D721Med (cell line): Measurements from ENCODE around the gene IMMP2L.
"Not testable (repeated sequence)": the region's sequence is repeated elsewhere in the genome, so short reads cannot be mapped to it uniquely, and the experiment has no call there.

Experiments
- DNase-seq: peaks from one replicate; pipeline ENCODE4 v3.0.0; 2011; ENCODE audit warnings: low spot score; ENCODE audit not compliant: insufficient read length
- FAIRE-seq: peaks from 2 replicates; lab custom pipeline; 2011; peaks lifted over from hg19 to GRCh38; lab: Jason Lieb, UNC
- CTCF ChIP-seq: IDR thresholded peaks from 2 replicates; pipeline ENCODE4 v1.5.1; 2012; ENCODE audit warnings: mild to moderate bottlenecking, control low read depth; ENCODE audit not compliant: insufficient read depth; ENCODE audit errors: missing control alignments

The IMMP2L gene

GRCh38 chr7:110938165-110938564 lies 624.1 kb downstream of the IMMP2L start:
- TF ChIP-seq CTCF = no peak
- no peak for DNase-seq
- no peak for FAIRE-seq

GRCh38 chr7:110936665-110937064 lies 625.6 kb downstream of the IMMP2L start:
- DNase-seq, FAIRE-seq: not testable (repeated sequence)

GRCh38 chr7:110929480-110930249 lies 632.6 kb downstream of the IMMP2L start:
- DNase-seq = no peak
- FAIRE-seq = no peak
- no peak for TF ChIP-seq CTCF

- DNase-seq (no peak), FAIRE-seq (no peak)
- TF ChIP-seq CTCF = no peak
Measured at GRCh38 chr7:110922906-110923305, 639.4 kb downstream of the IMMP2L start.

GRCh38 chr7:110921595-110922151 lies 640.6 kb downstream of the IMMP2L start:
- DNase-seq (no peak), FAIRE-seq (no peak)
- no peak for TF ChIP-seq CTCF

GRCh38 chr7:110918949-110919548 lies 643.2 kb downstream of the IMMP2L start:
- TF ChIP-seq CTCF = no peak
- FAIRE-seq = no peak
- no peak for DNase-seq

GRCh38 chr7:110914263-110914662 lies 648.0 kb downstream of the IMMP2L start:
- FAIRE-seq = no peak

More at GRCh38 chr7:110914263-110914662, 648.0 kb downstream of the IMMP2L start:
- no peak for TF ChIP-seq CTCF
- no peak for DNase-seq
